OCI-LY1 (cell line): ENCODE data around the gene ESR1.
"Not testable (repeated sequence)": the region's sequence is repeated elsewhere in the genome, so short reads cannot be mapped to it uniquely, and the experiment has no call there.

Experiments
- H2AFZ ChIP-seq: fragments of 200-600 bp; sonication (generic), shearing (Covaris generic); 2 replicates; pipeline ENCODE4 v1.6.0; 2014; ENCODE audit warnings: antibody characterized with exemption, mild to moderate bottlenecking, low read length
- H3F3A ChIP-seq: fragments of 200-600 bp; sonication (generic), shearing (Covaris generic); 2 replicates; pipeline ENCODE4 v1.6.0; 2014; ENCODE audit warnings: mild to moderate bottlenecking, antibody characterized with exemption, low read length, moderate library complexity; ENCODE audit not compliant: insufficient read depth
- H3K27ac ChIP-seq: fragments of 200-600 bp; sonication (generic); 2 replicates; pipeline ENCODE4 v1.5.1; 2014; ENCODE audit warnings: low read length, mixed run types, mild to moderate bottlenecking, low read depth; ENCODE audit not compliant: poor library complexity, severe bottlenecking
- H3K27me3 ChIP-seq: fragments of 200-600 bp; sonication (generic); 2 replicates; pipeline ENCODE4 v1.6.0; 2014; ENCODE audit warnings: antibody characterized with exemption, mild to moderate bottlenecking, low read length, moderate library complexity; ENCODE audit not compliant: insufficient read depth
- H3K36me3 ChIP-seq: fragments of 200-600 bp; sonication (generic); 2 replicates; pipeline ENCODE4 v1.6.1; 2014; ENCODE audit warnings: mild to moderate bottlenecking, antibody characterized with exemption, low read length, moderate library complexity, mixed read lengths; ENCODE audit not compliant: insufficient read depth
- H3K4me1 ChIP-seq: fragments of 200-600 bp; sonication (generic); 2 replicates; pipeline ENCODE4 v1.5.1; 2014; ENCODE audit warnings: mild to moderate bottlenecking, low read length, moderate library complexity; ENCODE audit not compliant: insufficient read depth, severe bottlenecking
- H3K4me2 ChIP-seq: fragments of 200-600 bp; sonication (generic), shearing (Covaris generic); 2 replicates; pipeline ENCODE4 v1.6.1; 2014; ENCODE audit warnings: low read length
- H3K4me3 ChIP-seq: fragments of 200-600 bp; sonication (generic); 2 replicates; pipeline ENCODE4 v1.5.1; 2014; ENCODE audit warnings: low read length, low read depth, mild to moderate bottlenecking, mixed read lengths; ENCODE audit not compliant: poor library complexity, severe bottlenecking
- H3K79me2 ChIP-seq: fragments of 200-600 bp; shearing (Covaris generic); 2 replicates; pipeline ENCODE4 v1.6.1; 2016; ENCODE audit warnings: mixed run types, low read length, mixed read lengths; ENCODE audit not compliant: insufficient read depth
- H3K9ac ChIP-seq: fragments of 200-600 bp; sonication (generic), shearing (Covaris generic); 2 replicates; pipeline ENCODE4 v1.6.1; 2014; ENCODE audit warnings: mild to moderate bottlenecking, low read length, mixed read lengths
- H3K9me2 ChIP-seq: fragments of 200-600 bp; sonication (generic), shearing (Covaris generic); 2 replicates; pipeline ENCODE4 v1.6.1; 2014; ENCODE audit warnings: low read depth, mild to moderate bottlenecking, low read length, mixed read lengths
- H3K9me3 ChIP-seq: fragments of 200-600 bp; shearing (Covaris generic); 2 replicates; pipeline ENCODE4 v1.6.1; 2014; ENCODE audit warnings: low read length, mixed read lengths
- H4K20me1 ChIP-seq: fragments of 200-600 bp; sonication (generic), shearing (Covaris generic); 2 replicates; pipeline ENCODE4 v1.6.0; 2016; ENCODE audit warnings: mild to moderate bottlenecking, low read length; ENCODE audit not compliant: insufficient read depth
- EZH2 ChIP-seq: fragments of 200-600 bp; sonication (generic), shearing (Covaris generic); IDR thresholded peaks from 2 replicates; pipeline ENCODE4 v1.8.0; 2017; ENCODE audit warnings: borderline replicate concordance, mixed run types, mild to moderate bottlenecking, antibody characterized with exemption, low read length, moderate library complexity, mixed read lengths
- TF ChIP-seq, protein P1 (sequence below): fragments of 200-600 bp; sonication (generic), shearing (Covaris generic); IDR thresholded peaks from 2 replicates; pipeline ENCODE4 v1.5.1; 2017; ENCODE audit warnings: mild to moderate bottlenecking, antibody characterized with exemption, low read length, moderate library complexity, mixed read lengths

Gene ESR1

DNA sequence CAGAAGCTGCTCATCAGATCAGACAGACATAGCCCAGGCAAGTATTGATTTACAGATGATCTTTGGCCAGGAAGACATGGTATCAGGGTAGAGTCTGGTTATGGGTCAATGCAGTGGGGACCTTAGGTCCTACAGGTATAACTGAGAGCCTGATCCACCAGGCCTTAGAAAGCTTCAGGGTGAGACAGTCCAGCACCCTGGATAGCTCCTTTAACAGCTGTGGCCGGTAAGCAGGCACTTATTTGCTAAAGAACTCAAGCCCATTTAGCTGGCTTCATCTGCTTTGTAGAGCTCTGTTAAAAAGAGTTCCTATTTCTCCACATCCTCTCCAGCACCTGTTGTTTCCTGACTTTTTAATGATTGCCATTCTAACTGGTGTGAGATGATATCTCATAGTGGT is 39.6 kb downstream of the ESR1 start:
- Histone ChIP-seq H3K9me3 (no peaks in the 10 kb centered on the region), H2AFZ (no peak overlapping the region), H3K27me3 (no peaks in the 10 kb centered on the region), H3K4me2 (no peak overlapping the region), H3K27ac (no peak overlapping the region), H3K9ac (no peak overlapping the region), H3F3A (no peaks in the 10 kb centered on the region), H3K9me2 (no peaks in the 10 kb centered on the region), H3K36me3 (no peaks in the 10 kb centered on the region), H3K4me1 (no peaks in the 10 kb centered on the region), H3K4me3 (no peak overlapping the region), H3K79me2 (no peaks in the 10 kb centered on the region), H4K20me1 (no peaks in the 10 kb centered on the region)
- TF ChIP-seq EZH2 = no peak

DNA sequence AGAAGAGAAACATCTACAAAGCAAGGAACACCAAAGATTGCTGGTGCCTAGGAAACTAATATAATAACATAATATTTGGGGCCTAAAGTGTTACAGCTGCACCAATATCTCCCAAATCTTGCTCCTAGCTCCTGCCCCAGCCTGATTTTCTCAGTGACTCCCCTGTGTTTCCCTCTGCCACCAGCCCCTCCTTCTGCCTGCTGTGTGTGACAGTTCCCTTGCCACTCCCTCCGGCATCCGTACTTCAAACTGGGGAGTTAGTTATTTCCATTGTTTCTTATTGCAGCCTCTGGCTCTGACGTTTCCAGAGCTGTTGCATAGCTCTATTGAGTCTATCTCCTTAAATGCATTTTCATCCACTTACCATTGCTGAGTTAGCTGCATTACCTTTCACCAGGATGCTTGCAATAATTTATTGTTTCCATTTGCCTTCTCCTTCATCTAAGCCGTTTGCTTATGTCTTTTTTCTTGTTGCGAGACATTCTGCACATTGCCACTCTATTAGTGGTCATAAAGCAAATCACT is 43.1 kb downstream of the ESR1 start:
- Histone ChIP-seq H3K9me3 (no peaks in the 10 kb centered on the region), H3K4me2 (no peak overlapping the region), H3K27ac (no peak overlapping the region), H3K9ac (no peak overlapping the region), H4K20me1 (no peaks in the 10 kb centered on the region), H2AFZ (no peak overlapping the region), H3K79me2 (no peaks in the 10 kb centered on the region), H3K4me1 (no peaks in the 10 kb centered on the region), H3K27me3 (no peaks in the 10 kb centered on the region), H3K9me2 (no peaks in the 10 kb centered on the region), H3F3A (no peaks in the 10 kb centered on the region), H3K4me3 (no peak overlapping the region), H3K36me3 (no peaks in the 10 kb centered on the region)
- no peak for TF ChIP-seq EZH2
- TF ChIP-seq, protein P1, sequence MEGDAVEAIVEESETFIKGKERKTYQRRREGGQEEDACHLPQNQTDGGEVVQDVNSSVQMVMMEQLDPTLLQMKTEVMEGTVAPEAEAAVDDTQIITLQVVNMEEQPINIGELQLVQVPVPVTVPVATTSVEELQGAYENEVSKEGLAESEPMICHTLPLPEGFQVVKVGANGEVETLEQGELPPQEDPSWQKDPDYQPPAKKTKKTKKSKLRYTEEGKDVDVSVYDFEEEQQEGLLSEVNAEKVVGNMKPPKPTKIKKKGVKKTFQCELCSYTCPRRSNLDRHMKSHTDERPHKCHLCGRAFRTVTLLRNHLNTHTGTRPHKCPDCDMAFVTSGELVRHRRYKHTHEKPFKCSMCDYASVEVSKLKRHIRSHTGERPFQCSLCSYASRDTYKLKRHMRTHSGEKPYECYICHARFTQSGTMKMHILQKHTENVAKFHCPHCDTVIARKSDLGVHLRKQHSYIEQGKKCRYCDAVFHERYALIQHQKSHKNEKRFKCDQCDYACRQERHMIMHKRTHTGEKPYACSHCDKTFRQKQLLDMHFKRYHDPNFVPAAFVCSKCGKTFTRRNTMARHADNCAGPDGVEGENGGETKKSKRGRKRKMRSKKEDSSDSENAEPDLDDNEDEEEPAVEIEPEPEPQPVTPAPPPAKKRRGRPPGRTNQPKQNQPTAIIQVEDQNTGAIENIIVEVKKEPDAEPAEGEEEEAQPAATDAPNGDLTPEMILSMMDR = no peak

DNA sequence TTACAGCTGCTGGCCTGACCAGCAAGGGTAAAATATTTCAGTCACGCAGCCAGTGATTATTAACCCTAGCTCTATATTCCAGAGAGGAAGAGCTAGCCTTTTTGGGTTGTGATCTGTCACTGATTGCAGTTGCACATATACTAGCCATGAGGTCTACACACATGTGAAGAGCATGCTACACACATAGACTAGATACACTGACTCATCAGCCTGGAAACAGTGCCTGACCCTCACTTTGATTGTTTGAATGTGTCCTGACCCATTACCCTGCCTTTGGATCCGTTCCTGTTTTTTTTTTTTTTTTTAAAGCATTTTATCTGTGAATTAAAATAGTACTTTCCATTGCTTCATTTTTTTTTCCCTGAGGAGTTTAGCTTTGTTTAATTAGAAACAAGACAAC is 50.8 kb downstream of the ESR1 start:
- Histone ChIP-seq H3K27ac (no peak overlapping the region), H3K9me3 (no peaks in the 10 kb centered on the region), H3K4me2 (no peak overlapping the region), H3K9me2 (no peaks in the 10 kb centered on the region), H3K9ac (no peak overlapping the region), H3K36me3 (no peaks in the 10 kb centered on the region), H3K4me1 (no peaks in the 10 kb centered on the region), H4K20me1 (no peaks in the 10 kb centered on the region), H3K27me3 (no peaks in the 10 kb centered on the region; the same call in 1 of the 2 replicates), H2AFZ (no peak overlapping the region), H3K4me3 (no peak overlapping the region), H3K79me2 (no peaks in the 10 kb centered on the region), H3F3A (no peaks in the 10 kb centered on the region)
- TF ChIP-seq EZH2 = no peak
- TF ChIP-seq, protein P1 = no peak

DNA sequence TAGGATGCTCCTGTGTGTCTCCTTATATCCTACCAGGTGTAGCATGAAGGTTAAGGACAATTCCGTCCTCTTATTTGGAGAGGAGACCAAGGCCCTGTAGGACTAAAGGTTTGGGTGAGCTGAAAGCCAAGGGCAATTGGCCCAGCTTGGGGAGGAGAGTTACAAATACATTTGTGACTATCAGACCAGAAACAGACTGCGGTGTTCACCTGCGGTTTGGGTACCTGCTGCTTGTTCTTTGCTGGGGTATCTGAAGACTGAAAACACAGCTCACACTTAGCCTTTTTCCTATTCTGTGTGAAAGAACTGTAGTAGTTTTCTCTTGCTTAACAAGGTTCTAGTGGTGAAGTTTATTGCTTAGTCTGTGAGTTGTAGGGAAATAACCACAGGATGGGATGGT is 55.0 kb downstream of the ESR1 start:
- no peaks in the 10 kb centered on the region for H3K36me3 ChIP-seq
- no peak overlapping the region for H2AFZ ChIP-seq

DNA sequence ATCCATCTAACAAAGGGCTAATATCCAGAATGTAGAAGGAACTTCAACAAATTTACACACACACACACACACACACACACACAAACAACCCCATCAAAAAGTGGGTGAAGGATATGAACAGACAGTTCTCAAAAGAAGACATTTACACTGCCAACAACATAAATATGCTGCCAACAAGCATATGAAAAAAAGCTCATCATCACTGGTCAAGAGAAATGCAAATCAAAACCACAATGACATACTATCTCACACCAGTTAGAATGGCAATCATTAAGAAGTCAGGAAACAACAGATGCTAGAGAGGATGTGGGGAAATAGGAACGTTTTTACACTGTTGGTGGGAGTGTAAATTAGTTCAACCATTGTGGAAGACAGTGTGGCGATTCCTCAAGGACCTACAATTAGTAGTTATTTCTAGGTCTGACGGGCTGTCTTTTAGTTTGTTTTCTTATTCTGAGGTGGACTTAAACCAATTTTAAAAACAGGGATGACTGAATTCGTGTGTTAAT is 59.9 kb downstream of the ESR1 start:
- H3K4me1 ChIP-seq, H3K36me3 ChIP-seq, H3K9me3 ChIP-seq, H3K27ac ChIP-seq, H3K9ac ChIP-seq, H3K9me2 ChIP-seq, H2AFZ ChIP-seq, H3K4me3 ChIP-seq, H3K4me2 ChIP-seq, H3K79me2 ChIP-seq, H4K20me1 ChIP-seq, H3K27me3 ChIP-seq, H3F3A ChIP-seq: not testable (repeated sequence)

More for the DNA sequence above, 55.0 kb downstream of the ESR1 start:
- H3K27me3 ChIP-seq = no peaks in the 10 kb centered on the region
- no peak overlapping the region for H3K9ac ChIP-seq
- H3F3A ChIP-seq = no peaks in the 10 kb centered on the region
- no peaks in the 10 kb centered on the region for H4K20me1 ChIP-seq
- no peaks in the 10 kb centered on the region for H3K9me2 ChIP-seq
- no peaks in the 10 kb centered on the region for H3K4me1 ChIP-seq
- no peak overlapping the region for H3K4me3 ChIP-seq
- no peaks in the 10 kb centered on the region for H3K9me3 ChIP-seq
- H3K79me2 ChIP-seq = no peaks in the 10 kb centered on the region
- H3K4me2 ChIP-seq = no peak overlapping the region
- TF ChIP-seq, protein P1 = no peak
- TF ChIP-seq EZH2 = no peak
- no peak overlapping the region for H3K27ac ChIP-seq
